ENCODE data around the gene TMPRSS11F. TPM values are rescaled to one million over a fixed set of nuclear protein-coding genes. Genes with fewer than 3 reads are reported as not detected.

Gene TMPRSS11F
- total RNA-seq, 1 experiment from 2014 or later = not detected

GRCh38 chr4:68110441-68110840, 19.2 kb downstream of the TMPRSS11F start:
- Histone ChIP-seq H3K9me2 (ENCODE audit: insufficient read depth) (no peaks in the 10 kb centered on the region), H3K4me1 (ENCODE audit: control insufficient read depth in 1 of 2, insufficient read depth in 2 of 2, low read length in 2 of 2) (no peaks in the 10 kb centered on the region), H3K4me2 (ENCODE audit: low read length) (no peak overlapping the region), H3K79me2 (ENCODE audit: insufficient read depth, low read length) (no peaks in the 10 kb centered on the region), H3K36me3 (ENCODE audit: control insufficient read depth in 1 of 2, insufficient read depth in 2 of 2, low read length in 2 of 2) (no peaks in the 10 kb centered on the region), H3K4me3 (replicated peaks in 1 of 2; ENCODE audit: low read depth in 1 of 2, low read length in 2 of 2) (no peak overlapping the region), H3K9me3 (ENCODE audit: control insufficient read depth in 1 of 2, insufficient read depth in 1 of 2, low read depth in 1 of 2, low read length in 2 of 2) (no peaks in the 10 kb centered on the region), H4K20me1 (ENCODE audit: insufficient read depth) (no peaks in the 10 kb centered on the region), H3K27me3 (ENCODE audit: insufficient read depth, low read length) (no peaks in the 10 kb centered on the region), H2AFZ (ENCODE audit: low read depth, low read length, poor library complexity, severe bottlenecking) (no peak overlapping the region), H3K9ac (ENCODE audit: low read length) (no peak overlapping the region), H3K27ac (ENCODE audit: low read depth, low read length) (no peak overlapping the region)
- ChIA-PET RAD21 (ENCODE audit: low non-redundant PET in 1 of 2, low total read pairs in 2 of 2, uncharacterized antibody in 2 of 2, unreplicated experiment in 2 of 2) (no interaction called here), POLR2A (no interaction called here), CTCF (no interaction called here)
- DNase-seq (ENCODE audit: low read depth, low spot score) = no peak
- ATAC-seq = no peak
- TF ChIP-seq POLR2A (IDR thresholded peaks at IDR 0.05; ENCODE audit: borderline replicate concordance, extremely low read depth, insufficient read depth, insufficient read length) = no peak
- TF ChIP-seq EZH2phosphoT487 (IDR thresholded peaks at IDR 0.05; ENCODE audit: borderline replicate concordance) = no peak
- TF ChIP-seq SRF (IDR thresholded peaks at IDR 0.05; ENCODE audit: low read depth) = no peak
- no peak for TF ChIP-seq RAD21 (IDR thresholded peaks at IDR 0.05; ENCODE audit: low read depth)
- TF ChIP-seq FOSL1 (IDR thresholded peaks at IDR 0.05; ENCODE audit: low read depth) = no peak
- no peak for TF ChIP-seq CTCF (IDR thresholded peaks at IDR 0.05 in 2 of 3, conservative IDR thresholded peaks at IDR 0.05 in 1 of 3; ENCODE audit: borderline replicate concordance in 1 of 3, insufficient read depth in 1 of 3, low read depth in 2 of 3, low read length in 2 of 3)
- no peak for TF ChIP-seq ATF3 (IDR thresholded peaks at IDR 0.05)
- TF ChIP-seq SIN3A (IDR thresholded peaks at IDR 0.05; ENCODE audit: low read depth) = no peak
- TF ChIP-seq EGR1 (IDR thresholded peaks at IDR 0.05; ENCODE audit: low read depth) = no peak
- TF ChIP-seq SP1 (IDR thresholded peaks at IDR 0.05; ENCODE audit: low read depth) = no peak
- intact Hi-C loops (cut with micrococcal nuclease) = no loop called here
- no TSS peak for BruUV-seq (replicated peaks)

GRCh38 chr4:68109868-68110267, 19.8 kb downstream of the TMPRSS11F start:
- no peaks in the 10 kb centered on the region for H4K20me1 ChIP-seq (ENCODE audit: insufficient read depth)
- DNase-seq (ENCODE audit: low read depth, low spot score) = no peak
- no peak overlapping the region for H3K4me2 ChIP-seq (ENCODE audit: low read length)
- H3K27ac ChIP-seq (ENCODE audit: low read depth, low read length) = no peak overlapping the region
- H3K9ac ChIP-seq (ENCODE audit: low read length) = no peak overlapping the region
- no peak overlapping the region for H2AFZ ChIP-seq (ENCODE audit: low read depth, low read length, poor library complexity, severe bottlenecking)
- BruUV-seq (replicated peaks) = no TSS peak
- H3K4me1 ChIP-seq (ENCODE audit: control insufficient read depth in 1 of 2, insufficient read depth in 2 of 2, low read length in 2 of 2) = no peaks in the 10 kb centered on the region
- intact Hi-C loops (cut with micrococcal nuclease) = no loop called here
- no peak for ATAC-seq
- no peak overlapping the region for H3K4me3 ChIP-seq (replicated peaks in 1 of 2; ENCODE audit: low read depth in 1 of 2, low read length in 2 of 2)
- no peaks in the 10 kb centered on the region for H3K36me3 ChIP-seq (ENCODE audit: control insufficient read depth in 1 of 2, insufficient read depth in 2 of 2, low read length in 2 of 2)
- ChIA-PET POLR2A (no interaction called here), RAD21 (ENCODE audit: low non-redundant PET in 1 of 2, low total read pairs in 2 of 2, uncharacterized antibody in 2 of 2, unreplicated experiment in 2 of 2) (no interaction called here), CTCF (no interaction called here)
- no peaks in the 10 kb centered on the region for H3K9me3 ChIP-seq (ENCODE audit: control insufficient read depth in 1 of 2, insufficient read depth in 1 of 2, low read depth in 1 of 2, low read length in 2 of 2)
- no peaks in the 10 kb centered on the region for H3K79me2 ChIP-seq (ENCODE audit: insufficient read depth, low read length)
- no peak for TF ChIP-seq FOSL1 (IDR thresholded peaks at IDR 0.05; ENCODE audit: low read depth)
- TF ChIP-seq ELF1 (IDR thresholded peaks at IDR 0.05; ENCODE audit: borderline replicate concordance, low read depth) = no peak
- TF ChIP-seq MAX (IDR thresholded peaks at IDR 0.05) = no peak
- no peak for TF ChIP-seq CBX3 (IDR thresholded peaks at IDR 0.05; ENCODE audit: low read depth)
- no peaks in the 10 kb centered on the region for H3K9me2 ChIP-seq (ENCODE audit: insufficient read depth)
- no peaks in the 10 kb centered on the region for H3K27me3 ChIP-seq (ENCODE audit: insufficient read depth, low read length)

Measured in HCT116 (cell line).